GM21526 (cell line): ENCODE measurements around the gene TMEM121.

Source experiments
- ATAC-seq: cut with Tn5 transposase; IDR thresholded peaks from one replicate; pipeline ENCODE4 v1.9.1; 2021; ENCODE audit warnings: moderate library complexity; ENCODE audit not compliant: unreplicated experiment, low FRiP score

TMEM121 gene

GRCh38 chr14:105497671-105498429 is 28.5 kb upstream of the TMEM121 start:
- ATAC-seq: no peak

- no peak for ATAC-seq
Observed at GRCh38 chr14:105498430-105499255, 27.7 kb upstream of the TMEM121 start.

- no peak for ATAC-seq
Observed at GRCh38 chr14:105499256-105500035, 26.9 kb upstream of the TMEM121 start.

- no peak for ATAC-seq
Observed at GRCh38 chr14:105500036-105500725, 26.2 kb upstream of the TMEM121 start.

GRCh38 chr14:105500726-105501101 is 25.7 kb upstream of the TMEM121 start:
- ATAC-seq: no peak

GRCh38 chr14:105501504-105502291 is 24.7 kb upstream of the TMEM121 start:
- no peak for ATAC-seq

GRCh38 chr14:105502446-105503295 is 23.7 kb upstream of the TMEM121 start:
- ATAC-seq: no peak

- ATAC-seq: no peak
Observed at GRCh38 chr14:105503296-105503640, 23.1 kb upstream of the TMEM121 start.

- ATAC-seq: no peak
Observed at GRCh38 chr14:105503935-105504692, 22.3 kb upstream of the TMEM121 start.

GRCh38 chr14:105505101-105505500 is 21.3 kb upstream of the TMEM121 start:
- ATAC-seq: no peak

GRCh38 chr14:105507247-105507646 is 19.1 kb upstream of the TMEM121 start:
- no peak for ATAC-seq

GRCh38 chr14:105508069-105508468 is 18.3 kb upstream of the TMEM121 start:
- no peak for ATAC-seq

GRCh38 chr14:105508601-105509000 is 17.8 kb upstream of the TMEM121 start:
- ATAC-seq: no peak

GRCh38 chr14:105517096-105517495 is 9.3 kb upstream of the TMEM121 start:
- no peak for ATAC-seq

GRCh38 chr14:105519946-105520698 is 6.3 kb upstream of the TMEM121 start:
- no peak for ATAC-seq

GRCh38 chr14:105525326-105525725 is 1.1 kb upstream of the TMEM121 start:
- no peak for ATAC-seq

- ATAC-seq: no peak
Observed at GRCh38 chr14:105526776-105527380, 495 bp downstream of the TMEM121 start.
